Right lobe of liver (tissue), 6 donors: ENCODE measurements around the gene ARHGEF38. TPM values are rescaled to one million over a fixed set of nuclear protein-coding genes. Genes with fewer than 3 reads are reported as not detected.
A peak's percentile ranks its signal among the peaks of the same experiment; 100 is the strongest.

Experiments used
- ATAC-seq, 4 donors: fragments of 200-7000 bp; cut with Tn5 transposase; one replicate each; pipeline ENCODE4 v1.9.1; 2020; ENCODE audit warnings: mild to moderate bottlenecking in 4 of 4, moderate library complexity in 4 of 4
- DNase-seq, 3 donors: peaks; one replicate each; pipeline ENCODE4 v3.0.0-alpha.2; 2020
- H3K27ac ChIP-seq, 3 donors: fragments of 200-600 bp; one replicate each; pipeline ENCODE4 v1.8.0; 2022
- H3K27me3 ChIP-seq, 2 donors: fragments of 200-600 bp; one replicate each; pipeline ENCODE4 v1.8.0; 2022
- H3K36me3 ChIP-seq, 4 donors: fragments of 200-600 bp; sonication (generic) in 1 of 4; one replicate each; pipeline versions ENCODE4 v1.5.1 to v1.8.0; 2017 to 2022; ENCODE audit warnings: control low read depth in 1 of 4
- H3K4me1 ChIP-seq, 4 donors: fragments of 200-600 bp; sonication (generic) in 1 of 4; one replicate each; pipeline versions ENCODE4 v1.5.1 to v1.8.0; 2017 to 2022; ENCODE audit warnings: control low read depth in 1 of 4
- H3K4me3 ChIP-seq, 3 donors: fragments of 200-600 bp; one replicate each; pipeline ENCODE4 v1.8.0; 2022
- H3K9me3 ChIP-seq, 4 donors: fragments of 200-600 bp; sonication (generic) in 1 of 4; one replicate each; pipeline versions ENCODE4 v1.5.1 to v1.8.0; 2017 to 2022; ENCODE audit warnings: control low read depth in 1 of 4
- POLR2A ChIP-seq: fragments of 450-650 bp; IDR thresholded peaks from one replicate; pipeline ENCODE4 v1.6.1; 2017; ENCODE audit warnings: antibody characterized with exemption, mild to moderate bottlenecking
- WGBS: methylation state at CpG from one replicate; pipeline ENCODE4 v1.1.6; 2018; ENCODE audit warnings: low coverage, low lambda C conversion rate; ENCODE audit not compliant: insufficient coverage; ENCODE audit errors: missing lambda C conversion rate; 5-methylcytosine and 5-hydroxymethylcytosine counted together
- intact Hi-C, 2 donors: fragments of 100-400 bp; cut with DNase I; formaldehyde crosslinking; loops; one replicate each; pipeline versions ENCODE4 v1.11.2 to v1.14.1; 2022
- total RNA-seq, 6 experiments: library from RNA; depleted of rRNA in 2 of 6; stranded (reverse); fragments of >200 nt in 2 of 6; fragmentation: NEBNext Ultra II Directional in 3 of 6; extraction: Animal tissue kit (Norgen Biotek cat#: 25700) in 3 of 6; gene quantifications; one replicate each; pipeline versions ENCODE4 v1.1.0 to v1.2.4, GENCODE V29; 2016 to 2023
- TF ChIP-seq, protein P1 (sequence below), 4 donors: fragments of 200-600 bp in 3 of 4; fragments of 450-650 bp in 1 of 4; IDR thresholded peaks; one replicate each; pipeline versions ENCODE4 v1.5.1 to v1.8.0; 2016 to 2022; ENCODE audit warnings: antibody characterized with exemption in 4 of 4, mild to moderate bottlenecking in 2 of 4
- donor health status: DM: no; HTN: yes; CAD: no.
- donor health status: DM: no; HTN: no; CAD: no.
- donor health status: DM: no; HTN: no; CAD: no.
- donor health status: DM: no; HTN: yes; CAD: no.
- donor health status: DM: no; HTN: yes; CAD: no.

ARHGEF38 gene
- total RNA-seq, 6 experiments from 2014 or later: 0.06 to 0.55 (median 0.15) TPM

DNA sequence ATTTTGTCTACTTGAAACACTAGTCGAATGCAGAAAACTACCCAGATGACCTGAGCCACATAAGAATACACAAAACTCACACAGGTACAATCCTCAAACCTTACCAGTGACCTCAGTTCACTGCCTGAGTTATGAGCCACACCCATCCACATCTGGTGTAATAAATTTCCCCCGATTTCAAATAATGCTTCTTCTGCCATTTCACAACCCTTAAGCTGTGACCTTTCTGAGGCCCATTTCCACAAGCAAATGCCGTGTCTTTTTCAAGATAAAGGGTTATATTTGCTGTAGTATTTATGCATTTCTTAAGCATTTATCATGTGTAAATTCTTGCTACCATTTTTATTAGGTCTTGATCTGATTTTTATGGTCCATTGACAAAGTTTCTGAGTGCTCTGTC, 1.8 kb upstream of the ARHGEF38 start:
- Histone ChIP-seq H3K27ac (no peak overlapping the region), H3K27me3 (no peaks in the 10 kb centered on the region), H3K4me3 (no peak overlapping the region), H3K9me3 (no peaks in the 10 kb centered on the region), H3K4me1 (no peaks in the 10 kb centered on the region), H3K36me3 (no peaks in the 10 kb centered on the region)
- intact Hi-C loops: no loop called here
- WGBS: 84% methylated on average over 3 of the region's 3 CpGs
- DNase-seq (no peak), ATAC-seq (no peak)
- no peak for TF ChIP-seq POLR2A
- TF ChIP-seq, protein P1, sequence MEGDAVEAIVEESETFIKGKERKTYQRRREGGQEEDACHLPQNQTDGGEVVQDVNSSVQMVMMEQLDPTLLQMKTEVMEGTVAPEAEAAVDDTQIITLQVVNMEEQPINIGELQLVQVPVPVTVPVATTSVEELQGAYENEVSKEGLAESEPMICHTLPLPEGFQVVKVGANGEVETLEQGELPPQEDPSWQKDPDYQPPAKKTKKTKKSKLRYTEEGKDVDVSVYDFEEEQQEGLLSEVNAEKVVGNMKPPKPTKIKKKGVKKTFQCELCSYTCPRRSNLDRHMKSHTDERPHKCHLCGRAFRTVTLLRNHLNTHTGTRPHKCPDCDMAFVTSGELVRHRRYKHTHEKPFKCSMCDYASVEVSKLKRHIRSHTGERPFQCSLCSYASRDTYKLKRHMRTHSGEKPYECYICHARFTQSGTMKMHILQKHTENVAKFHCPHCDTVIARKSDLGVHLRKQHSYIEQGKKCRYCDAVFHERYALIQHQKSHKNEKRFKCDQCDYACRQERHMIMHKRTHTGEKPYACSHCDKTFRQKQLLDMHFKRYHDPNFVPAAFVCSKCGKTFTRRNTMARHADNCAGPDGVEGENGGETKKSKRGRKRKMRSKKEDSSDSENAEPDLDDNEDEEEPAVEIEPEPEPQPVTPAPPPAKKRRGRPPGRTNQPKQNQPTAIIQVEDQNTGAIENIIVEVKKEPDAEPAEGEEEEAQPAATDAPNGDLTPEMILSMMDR (IDR thresholded peaks at IDR 0.05): no peak

DNA sequence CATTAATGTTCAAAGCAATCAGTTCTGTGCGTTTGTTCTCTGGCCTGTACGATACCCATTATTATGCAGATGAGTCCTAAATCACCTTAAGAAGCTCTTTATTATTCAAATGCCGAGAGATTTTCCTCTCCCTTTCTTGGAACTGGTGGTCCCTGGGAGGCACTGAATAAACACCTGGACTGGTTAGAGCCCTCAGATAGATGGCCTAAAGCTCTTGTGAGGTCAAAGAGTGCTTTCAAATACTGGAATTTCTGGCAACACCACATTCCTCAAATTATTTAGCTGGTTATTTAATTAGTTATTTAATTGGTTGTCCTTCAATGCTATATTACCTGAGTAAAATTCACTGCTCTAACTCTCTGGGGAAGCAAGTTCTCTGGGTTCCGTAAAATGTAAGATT, 3.0 kb downstream of the ARHGEF38 start:
- no peak overlapping the region for H3K4me3 ChIP-seq
- H3K36me3 ChIP-seq: no peaks in the 10 kb centered on the region
- intact Hi-C loops: no loop called here
- WGBS: 72% methylated on average over 4 of the region's 4 CpGs
- DNase-seq (no peak), ATAC-seq (no peak)
- no peaks in the 10 kb centered on the region for H3K27me3 ChIP-seq
- H3K9me3 ChIP-seq: no peaks in the 10 kb centered on the region
- no peak for TF ChIP-seq POLR2A
- TF ChIP-seq, protein P1 (IDR thresholded peaks at IDR 0.05): no peak
- H3K4me1 ChIP-seq: no peaks in the 10 kb centered on the region
- no peak overlapping the region for H3K27ac ChIP-seq

DNA sequence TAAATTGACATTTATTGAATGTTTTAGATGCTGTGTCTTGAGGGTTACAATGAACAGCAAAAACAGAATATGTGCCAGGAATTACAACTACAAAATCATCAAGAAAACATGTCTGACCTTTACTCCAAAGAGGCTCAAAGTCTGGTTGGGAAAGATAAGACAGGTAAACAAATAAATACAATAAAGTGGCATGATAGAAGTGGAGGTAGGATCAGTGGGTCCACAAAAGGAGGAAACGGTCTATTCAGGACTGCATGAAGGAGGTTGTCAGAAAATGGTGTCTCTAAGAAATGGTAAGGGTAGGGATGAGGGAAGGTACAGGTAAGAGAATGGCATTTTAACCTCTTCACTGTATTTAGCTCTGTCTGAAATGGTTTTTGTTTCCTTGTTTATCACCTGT, 3.8 kb downstream of the ARHGEF38 start:
- WGBS: 27% methylated on average over 1 of the region's 1 CpG
- no peaks in the 10 kb centered on the region for H3K36me3 ChIP-seq
- H3K4me1 ChIP-seq: no peaks in the 10 kb centered on the region
- no peak for TF ChIP-seq POLR2A
- TF ChIP-seq, protein P1 (IDR thresholded peaks at IDR 0.05): no peak
- intact Hi-C loops: no loop called here
- H3K4me3 ChIP-seq: no peak overlapping the region
- DNase-seq: no peak
- no peaks in the 10 kb centered on the region for H3K9me3 ChIP-seq
- ATAC-seq: peak in 3 of 4 donors; percentile 14 to 57 (median 38)
- no peak overlapping the region for H3K27ac ChIP-seq
- no peaks in the 10 kb centered on the region for H3K27me3 ChIP-seq

DNA sequence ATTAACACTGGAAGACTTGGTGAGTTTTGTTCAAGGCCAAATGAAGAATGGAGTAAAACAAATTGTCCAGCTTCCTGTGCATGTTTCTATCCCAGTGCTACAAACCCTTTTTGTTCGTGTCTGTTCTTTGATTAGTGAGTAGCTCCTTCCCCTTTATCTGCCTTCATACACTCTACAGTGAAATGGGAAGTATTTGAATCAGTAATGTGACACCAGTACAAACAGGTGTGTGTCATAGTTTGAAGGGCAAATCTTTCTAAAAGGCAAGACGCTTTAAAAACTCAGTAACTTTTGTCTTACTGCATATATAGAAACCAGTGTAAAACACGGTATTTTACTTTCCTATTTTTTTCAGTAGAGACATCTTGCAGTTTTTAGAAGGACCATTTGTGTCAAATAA, 5.9 kb downstream of the ARHGEF38 start:
- Histone ChIP-seq H3K27ac (no peak overlapping the region), H3K9me3 (no peaks in the 10 kb centered on the region), H3K4me1 (no peaks in the 10 kb centered on the region), H3K27me3 (no peaks in the 10 kb centered on the region), H3K36me3 (no peaks in the 10 kb centered on the region), H3K4me3 (no peak overlapping the region)
- ATAC-seq (no peak), DNase-seq (no peak)
- TF ChIP-seq, protein P1 (IDR thresholded peaks at IDR 0.05): no peak
- no peak for TF ChIP-seq POLR2A
- intact Hi-C loops: no loop called here
- 48% methylated on average over 3 of the region's 3 CpGs for WGBS

DNA sequence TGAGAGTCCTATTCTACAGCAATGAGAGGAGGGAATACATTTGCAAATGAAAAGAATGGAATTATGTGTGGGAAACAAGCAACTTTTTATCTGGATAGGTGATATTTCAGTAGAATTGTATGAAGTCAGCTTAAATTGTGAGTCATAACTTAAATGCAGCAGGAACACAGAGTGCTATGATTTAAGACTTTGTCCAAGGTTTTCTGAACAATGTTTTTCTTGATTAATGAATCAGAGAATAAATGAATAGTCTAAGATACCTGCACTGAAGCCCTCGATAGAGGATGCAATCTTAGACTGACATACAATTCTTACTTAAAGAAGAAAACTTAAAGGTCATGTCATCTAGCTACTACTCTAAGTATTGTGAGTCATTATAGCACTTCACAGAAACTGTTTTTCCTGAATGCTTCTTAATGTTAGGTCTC, 8.0 kb downstream of the ARHGEF38 start:
- ATAC-seq: no peak

More for the DNA sequence above, 8.0 kb downstream of the ARHGEF38 start:
- H3K27ac ChIP-seq: no peak overlapping the region
- no peaks in the 10 kb centered on the region for H3K36me3 ChIP-seq
- no peaks in the 10 kb centered on the region for H3K9me3 ChIP-seq
- no peak overlapping the region for H3K4me3 ChIP-seq
- H3K27me3 ChIP-seq: no peaks in the 10 kb centered on the region
- DNase-seq: no peak
- TF ChIP-seq, protein P1 (IDR thresholded peaks at IDR 0.05): no peak
- no peak for TF ChIP-seq POLR2A
- intact Hi-C loops: no loop called here
- no peaks in the 10 kb centered on the region for H3K4me1 ChIP-seq
- 50% methylated on average over 1 of the region's 1 CpG for WGBS
